HepG2 (cell line): ENCODE measurements around the gene LRRC55. TPM values are rescaled to one million over a fixed set of nuclear protein-coding genes. Genes with fewer than 3 reads are reported as not detected.

Source experiments
- ARNTL ChIP-seq: sonication (generic); formaldehyde crosslinking; IDR thresholded peaks from 2 replicates; pipeline ENCODE4 v1.4.0; 2020; ENCODE audit warnings: mild to moderate bottlenecking, missing genetic modification reagents
- BCLAF1 ChIP-seq: fragments of 450-650 bp; IDR thresholded peaks from 2 replicates; pipeline ENCODE4 v1.6.1; 2017; ENCODE audit warnings: mild to moderate bottlenecking
- GRHL1 ChIP-seq: sonication (generic); formaldehyde crosslinking; conservative IDR thresholded peaks from 2 replicates; pipeline ENCODE4 v1.8.0; 2022; ENCODE audit warnings: missing genetic modification reagents
- NR2C2 ChIP-seq: sonication (generic); formaldehyde crosslinking; IDR thresholded peaks from 2 replicates; pipeline ENCODE4 v1.4.0; 2020; ENCODE audit warnings: missing genetic modification reagents, mild to moderate bottlenecking, moderate library complexity, borderline replicate concordance
- NR2F2 ChIP-seq: IDR thresholded peaks from 2 replicates; pipeline ENCODE4 v1.6.1; 2012; ENCODE audit warnings: low read depth, inconsistent platforms, borderline replicate concordance
- ONECUT2 ChIP-seq: sonication (generic); formaldehyde crosslinking; IDR thresholded peaks from 2 replicates; pipeline ENCODE4 v1.4.0; 2020; ENCODE audit warnings: missing genetic modification reagents
- STAT6 ChIP-seq: sonication (generic); formaldehyde crosslinking; IDR thresholded peaks from 2 replicates; pipeline ENCODE4 v1.4.0; 2020; ENCODE audit warnings: missing genetic modification reagents, mild to moderate bottlenecking, borderline replicate concordance
- SYNCRIP ChIP-seq: fragments of 200-400 bp; formaldehyde crosslinking; IDR thresholded peaks from 2 replicates; pipeline ENCODE4 v1.6.1; 2018; ENCODE audit warnings: mild to moderate bottlenecking, low read depth, low read length; ENCODE audit not compliant: insufficient read depth
- ZNF354B ChIP-seq: sonication (generic); formaldehyde crosslinking; IDR thresholded peaks from 2 replicates; pipeline ENCODE4 v1.8.0; 2022; ENCODE audit warnings: mild to moderate bottlenecking, missing genetic modification reagents
- ZNF407 ChIP-seq: sonication (generic); formaldehyde crosslinking; IDR thresholded peaks from one replicate; pipeline ENCODE4 v1.5.1; 2020; ENCODE audit warnings: mild to moderate bottlenecking, missing genetic modification reagents; ENCODE audit errors: not compliant biosample characterization
- ZNF672 ChIP-seq: sonication (generic); formaldehyde crosslinking; IDR thresholded peaks from 2 replicates; pipeline ENCODE4 v1.8.1; 2022; ENCODE audit warnings: missing genetic modification reagents
- ZSCAN5A ChIP-seq: sonication (generic); formaldehyde crosslinking; IDR thresholded peaks from 2 replicates; pipeline ENCODE4 v1.8.0; 2022; ENCODE audit warnings: mild to moderate bottlenecking, missing genetic modification reagents, borderline replicate concordance
- polyA plus RNA-seq, 8 experiments: library from polyadenylated mRNA; depleted of rRNA in 3 of 8; stranded (reverse) in 7 of 8; unstranded in 1 of 8; fragments of >200 nt; fragmentation: Illumina TruSeq in 4 of 8; extraction: Trizol in 4 of 8; gene quantifications; 2 replicates each; pipeline versions ENCODE4 v1.2.1 to v1.2.3, GENCODE V29; 2011 to 2016; ENCODE audit warnings: low read depth in 4 of 8, missing spikeins in 1 of 8, mixed read lengths in 1 of 8; ENCODE audit not compliant: insufficient read depth in 1 of 8
- total RNA-seq, 5 experiments: library from RNA; depleted of rRNA; stranded (reverse); fragments of >200 nt; fragmentation: Illumina TruSeq; extraction: Trizol; gene quantifications; 2 replicates each; pipeline ENCODE4 v1.2.3, GENCODE V29; 2016; ENCODE audit warnings: low read depth in 1 of 5

LRRC55 gene
- total and polyA plus RNA-seq, 2 of the 13 experiments (the other 11 are each of a cell fraction or from before 2014, with no cell fraction given) = not detected

GRCh38 chr11:57199330-57199729 lies 17.6 kb downstream of the LRRC55 start (continued):
- TF ChIP-seq GRHL1 (CRISPR knock-in tag) = no peak
- TF ChIP-seq ZNF672 (CRISPR knock-in tag) = no peak
- TF ChIP-seq BCLAF1 = no peak
- peak; percentile 45; the same call in 1 of the 2 replicates for TF ChIP-seq NR2F2
- TF ChIP-seq ARNTL = no peak
- TF ChIP-seq NR2C2 = no peak
- no peak for TF ChIP-seq STAT6 (CRISPR knock-in tag)
- TF ChIP-seq ZSCAN5A (CRISPR knock-in tag) = no peak
- TF ChIP-seq ZNF354B (CRISPR knock-in tag) = no peak
- TF ChIP-seq SYNCRIP = no peak
- TF ChIP-seq ZNF407 (CRISPR knock-in tag) = no peak
- TF ChIP-seq ONECUT2 (CRISPR knock-in tag) = no peak
